H1 (cell line): ENCODE data around the gene LRRC55. TPM values are rescaled to one million over a fixed set of nuclear protein-coding genes. Genes with fewer than 3 reads are reported as not detected.

ENCODE experiments used
- CTCF ChIA-PET: fragments of 300-600 bp; sonication (Branson Sonifier 250); formaldehyde crosslinking; loops from one replicate; lab custom pipeline; 2021; ENCODE audit not compliant: partially characterized antibody; lab: Charles Lee
- POLR2A ChIA-PET: fragments of 300-600 bp; sonication (Branson Sonifier 250); formaldehyde crosslinking; loops from one replicate; lab custom pipeline; 2021; ENCODE audit warnings: inconsistent platforms; ENCODE audit not compliant: partially characterized antibody; lab: Charles Lee
- DNase-seq, 2 experiments: peaks; one replicate each; pipeline versions ENCODE4 v3.0.0 to v3.0.0-alpha.2; 2010 to 2022; ENCODE audit warnings: low spot score in 2 of 2, low read depth in 1 of 2, mixed read lengths in 1 of 2
- FAIRE-seq: peaks from 2 replicates; lab custom pipeline; 2011; peaks lifted over from hg19 to GRCh38; lab: Jason Lieb, UNC
- H2AFZ ChIP-seq: 2 replicates; pipeline ENCODE4 v1.8.1; 2012; ENCODE audit warnings: low read length, inconsistent platforms
- H2AK5ac ChIP-seq: 2 replicates; pipeline ENCODE4 v1.6.1; 2013; ENCODE audit warnings: low read depth, low read length
- H2BK120ac ChIP-seq: replicated peaks from 2 replicates; pipeline ENCODE3; 2013; ENCODE audit warnings: low read depth, low read length, inconsistent platforms
- H2BK12ac ChIP-seq: 2 replicates; pipeline ENCODE4 v1.6.1; 2013; ENCODE audit warnings: low read depth, low read length
- H2BK15ac ChIP-seq: 2 replicates; pipeline ENCODE4 v1.6.1; 2013; ENCODE audit warnings: low read length
- H2BK20ac ChIP-seq: 2 replicates; pipeline ENCODE4 v1.6.1; 2013; ENCODE audit warnings: low read length
- H2BK5ac ChIP-seq: 2 replicates; pipeline ENCODE4 v1.6.1; 2013; ENCODE audit warnings: low read depth, low read length
- H3K14ac ChIP-seq: 2 replicates; pipeline ENCODE4 v1.6.1; 2013; ENCODE audit warnings: inconsistent platforms; ENCODE audit not compliant: insufficient read length
- H3K18ac ChIP-seq: 2 replicates; pipeline ENCODE4 v1.6.1; 2013; ENCODE audit warnings: low read length; ENCODE audit errors: extremely low read depth
- H3K23ac ChIP-seq: 2 replicates; pipeline ENCODE4 v1.6.1; 2013; ENCODE audit warnings: inconsistent platforms; ENCODE audit not compliant: insufficient read length
- H3K23me2 ChIP-seq: 2 replicates; pipeline ENCODE4 v1.6.1; 2013; ENCODE audit warnings: low read depth, low read length
- H3K27ac ChIP-seq: 2 replicates; pipeline ENCODE4 v1.6.1; 2011; ENCODE audit warnings: low read depth, low read length, inconsistent platforms
- H3K27me3 ChIP-seq, 4 experiments: replicated peaks in 1 of 4; 1 replicate in 1 of 4; 2 replicates in 3 of 4; pipeline versions ENCODE4 v1.6.1 to v1.8.1; 2011 to 2013; ENCODE audit warnings: low read length in 3 of 4, mild to moderate bottlenecking in 3 of 4, inconsistent platforms in 2 of 4, mixed read lengths in 2 of 4, moderate library complexity in 1 of 4; ENCODE audit not compliant: control insufficient read depth in 3 of 4, insufficient read depth in 3 of 4; ENCODE audit errors: extremely low read depth in 1 of 4
- H3K36me3 ChIP-seq, 4 experiments: 2 replicates each; pipeline versions ENCODE4 v1.6.1 to v1.8.1; 2011 to 2013; ENCODE audit warnings: mild to moderate bottlenecking in 4 of 4, low read length in 3 of 4, moderate library complexity in 2 of 4, control low read depth in 1 of 4, inconsistent platforms in 1 of 4; ENCODE audit not compliant: insufficient read depth in 4 of 4, control insufficient read depth in 2 of 4
- H3K4ac ChIP-seq: replicated peaks from 2 replicates; pipeline ENCODE3; 2013; ENCODE audit warnings: low read length, low read depth, mixed read lengths, inconsistent platforms; ENCODE audit not compliant: insufficient read length
- H3K4me1 ChIP-seq, 4 experiments: replicated peaks in 1 of 4; 1 replicate in 1 of 4; 2 replicates in 3 of 4; pipeline versions ENCODE4 v1.6.1 to v1.8.1; 2011 to 2013; ENCODE audit warnings: low read length in 3 of 4, inconsistent platforms in 2 of 4, mixed read lengths in 1 of 4; ENCODE audit not compliant: insufficient read depth in 4 of 4, control insufficient read depth in 3 of 4
- H3K4me2 ChIP-seq, 2 experiments: 2 replicates each; pipeline versions ENCODE4 v1.6.1 to v1.8.1; 2011 to 2013; ENCODE audit warnings: low read depth in 2 of 2, low read length in 2 of 2, control low read depth in 1 of 2, inconsistent platforms in 1 of 2, mild to moderate bottlenecking in 1 of 2; ENCODE audit not compliant: insufficient read depth in 1 of 2
- H3K4me3 ChIP-seq, 4 experiments: fragments of 200-600, 300-600 bp in 1 of 4; sonication (generic), shearing (Covaris generic), sonication (Bioruptor Twin) in 1 of 4; 2 replicates each; pipeline versions ENCODE4 v1.5.1 to v1.8.1; 2011 to 2016; ENCODE audit warnings: low read length in 4 of 4, low read depth in 3 of 4, control low read depth in 2 of 4, inconsistent platforms in 2 of 4, mild to moderate bottlenecking in 2 of 4, mixed read lengths in 1 of 4, moderate library complexity in 1 of 4; ENCODE audit not compliant: insufficient read depth in 2 of 4; ENCODE audit errors: extremely low read depth in 1 of 4
- H3K56ac ChIP-seq: replicated peaks from 2 replicates; pipeline ENCODE3; 2013; ENCODE audit warnings: low read depth, mild to moderate bottlenecking, mixed read lengths, low read length, inconsistent platforms; ENCODE audit not compliant: insufficient read length
- H3K79me1 ChIP-seq: 2 replicates; pipeline ENCODE4 v1.6.1; 2013; ENCODE audit warnings: low read depth, low read length, control low read depth
- H3K79me2 ChIP-seq, 2 experiments: 2 replicates each; pipeline versions ENCODE4 v1.6.1 to v1.8.1; 2012 to 2013; ENCODE audit warnings: low read length in 2 of 2, mild to moderate bottlenecking in 2 of 2, inconsistent platforms in 1 of 2; ENCODE audit not compliant: insufficient read depth in 2 of 2, control insufficient read depth in 1 of 2
- H3K9ac ChIP-seq, 4 experiments: replicated peaks in 1 of 4; 1 replicate in 1 of 4; 2 replicates in 3 of 4; pipeline versions ENCODE4 v1.6.1 to v1.8.1; 2011 to 2013; ENCODE audit warnings: low read depth in 3 of 4, low read length in 3 of 4, control low read depth in 2 of 4, mild to moderate bottlenecking in 2 of 4, moderate library complexity in 2 of 4, inconsistent platforms in 1 of 4; ENCODE audit errors: extremely low read depth in 1 of 4
- H3K9me3 ChIP-seq, 2 experiments: 2 replicates each; pipeline versions ENCODE4 v1.6.1 to v1.8.1; 2012 to 2013; ENCODE audit warnings: mild to moderate bottlenecking in 2 of 2, moderate library complexity in 2 of 2, control low read depth in 1 of 2, inconsistent platforms in 1 of 2, low read depth in 1 of 2, low read length in 1 of 2, mixed read lengths in 1 of 2; ENCODE audit not compliant: insufficient read depth in 2 of 2
- H4K20me1 ChIP-seq, 2 experiments: replicated peaks in 1 of 2; 2 replicates each; pipeline versions ENCODE3 to v1.8.1; 2011 to 2013; ENCODE audit warnings: inconsistent platforms in 2 of 2, low read length in 2 of 2, mild to moderate bottlenecking in 1 of 2; ENCODE audit not compliant: insufficient read depth in 2 of 2, control insufficient read depth in 1 of 2
- H4K5ac ChIP-seq: 2 replicates; pipeline ENCODE4 v1.6.1; 2013; ENCODE audit warnings: low read length, low read depth, mixed read lengths, inconsistent platforms; ENCODE audit not compliant: insufficient read length
- H4K8ac ChIP-seq: 2 replicates; pipeline ENCODE4 v1.8.0; 2013; ENCODE audit warnings: mild to moderate bottlenecking, moderate library complexity, low read length, inconsistent platforms; ENCODE audit not compliant: insufficient read depth; ENCODE audit errors: extremely low read depth
- H4K91ac ChIP-seq: replicated peaks from 2 replicates; pipeline ENCODE3; 2013; ENCODE audit warnings: low read length, mixed read lengths, inconsistent platforms; ENCODE audit not compliant: insufficient read length
- KDM5A ChIP-seq: fragments of 200-600 bp; IDR thresholded peaks from 2 replicates; pipeline ENCODE4 v1.7.1; 2012; ENCODE audit warnings: mild to moderate bottlenecking, low read length, inconsistent platforms, mixed read lengths
- MAX ChIP-seq: IDR thresholded peaks from 2 replicates; pipeline ENCODE4 v1.6.1; 2012; ENCODE audit warnings: inconsistent platforms
- RAD21 ChIP-seq, 2 experiments: IDR thresholded peaks in 1 of 2; conservative IDR thresholded peaks in 1 of 2; 2 replicates each; pipeline ENCODE4 v1.6.1; 2011; ENCODE audit warnings: low read depth in 2 of 2, low read length in 2 of 2, improper control_type of control experiment in 1 of 2, inconsistent platforms in 1 of 2, mild to moderate bottlenecking in 1 of 2, moderate library complexity in 1 of 2
- RXRA ChIP-seq: IDR thresholded peaks from 2 replicates; pipeline ENCODE4 v1.6.1; 2011; ENCODE audit warnings: low read depth, mild to moderate bottlenecking, low read length, moderate library complexity; ENCODE audit not compliant: insufficient read depth
- SIRT6 ChIP-seq: IDR thresholded peaks from one replicate; pipeline ENCODE4 v1.7.1; 2012; ENCODE audit warnings: low read length, inconsistent platforms
- SP1 ChIP-seq: IDR thresholded peaks from 2 replicates; pipeline ENCODE4 v1.6.1; 2011; ENCODE audit warnings: low read depth, low read length
- SRF ChIP-seq: IDR thresholded peaks from 2 replicates; pipeline ENCODE4 v1.6.1; 2011; ENCODE audit warnings: mild to moderate bottlenecking, low read depth, low read length, moderate library complexity
- TAF7 ChIP-seq: optimal IDR thresholded peaks from 2 replicates; pipeline ENCODE3; 2011; ENCODE audit warnings: low read depth, mild to moderate bottlenecking, inconsistent platforms, low read length, moderate library complexity, borderline replicate concordance
- WGBS, 2 experiments: shearing (Covaris generic) in 1 of 2; methylation state at CpG; one replicate each; pipeline versions ENCODE4 v1.1.6 to v1.1.7; 2013 to 2015; ENCODE audit warnings: low lambda C conversion rate in 2 of 2, mixed read lengths in 2 of 2, inconsistent platforms in 1 of 2, low coverage in 1 of 2, missing lambda C conversion rate in 1 of 2; ENCODE audit not compliant: insufficient replicate concordance in 2 of 2, insufficient coverage in 1 of 2, insufficient read length in 1 of 2; ENCODE audit errors: extremely low coverage in 1 of 2, missing lambda C conversion rate in 1 of 2; 5-methylcytosine and 5-hydroxymethylcytosine counted together
- polyA plus RNA-seq, 7 experiments: library from polyadenylated mRNA; depleted of rRNA in 3 of 7; stranded (reverse) in 5 of 7; unstranded in 2 of 7; fragments of >200 nt in 5 of 7; fragments of 200-250 nt in 2 of 7; gene quantifications; 1 replicate in 5 of 7; 2 replicates in 1 of 7; 4 replicates in 1 of 7; pipeline versions ENCODE4 v1.2.1 to v1.2.3, GENCODE V29; 2011 to 2013; ENCODE audit warnings: missing spikeins in 2 of 7, mixed read lengths in 2 of 7
- total RNA-seq: library from RNA; stranded (reverse); fragmentation: NEBNext Ultra II Directional; extraction: Animal tissue kit (Norgen Biotek cat#: 25700); gene quantifications from 2 replicates; pipeline ENCODE4 v1.2.1, GENCODE V29; 2021

Gene LRRC55
- total and polyA plus RNA-seq, 2 of the 8 experiments (the other 6 are each of a cell fraction or from before 2014, with no cell fraction given) = 0.62 to 1.1 TPM

GRCh38 chr11:57158180-57158579, 23.6 kb upstream of the LRRC55 start:
- Histone ChIP-seq H2AFZ (no peak overlapping the region), H2BK5ac (no peak overlapping the region), H3K14ac (no peak overlapping the region), H4K8ac (no peak overlapping the region), H3K23ac (no peak overlapping the region), H2BK12ac (no peak overlapping the region), H2BK15ac (no peak overlapping the region), H3K4ac (no peak overlapping the region), H2BK20ac (no peak overlapping the region), H3K9ac (no peak overlapping the region), H3K18ac (no peak overlapping the region), H3K79me1 (no peaks in the 10 kb centered on the region), H3K23me2 (no peaks in the 10 kb centered on the region; the same call in 1 of the 2 replicates), H3K9me3 (no peaks in the 10 kb centered on the region), H3K4me1 (peaks cover 3 to 12% (median 7%) of the 10 kb centered on the region in 4 experiments), H3K4me2 (no peak overlapping the region), H3K79me2 (no peaks in the 10 kb centered on the region), H3K4me3 (no peak overlapping the region), H2AK5ac (no peak overlapping the region), H4K91ac (no peak overlapping the region), H3K36me3 (no peaks in the 10 kb centered on the region), H4K5ac (no peak overlapping the region), H3K27me3 (peaks cover 0 to 2% (median under 1%) of the 10 kb centered on the region in 4 experiments; a peak in 3 of 7 replicates), H3K56ac (no peak overlapping the region), H3K27ac (no peak overlapping the region), H2BK120ac (no peak overlapping the region), H4K20me1 (no peaks in the 10 kb centered on the region)
- CTCF ChIA-PET = interaction anchor here (0.8 to 5.1 kb wide), 3 partner anchors 14 to 110 kb away, joined by 3 to 35 read pairs (median 7); no protein-coding TSS in a partner anchor
- DNase-seq (no peak), FAIRE-seq (no peak)
- no peak for TF ChIP-seq SP1
- no peak for TF ChIP-seq TAF7
- TF ChIP-seq KDM5A = no peak
- TF ChIP-seq SIRT6 = no peak
- TF ChIP-seq MAX = no peak
- no peak for TF ChIP-seq RXRA
- TF ChIP-seq SRF = no peak
- TF ChIP-seq RAD21 (IDR thresholded peaks at IDR 0.05 in 1 of 2, conservative IDR thresholded peaks at IDR 0.05 in 1 of 2; ENCODE audit: low read depth in 2 of 2, low read length in 2 of 2) = no peak
- POLR2A ChIA-PET = no interaction called here
- 82% methylated on average over 5 of the region's 5 CpGs; no CpG with 5 or more reads in 1 of the 2 experiments for WGBS, 2 experiments
